B cell (primary cell): ENCODE measurements around the gene EIF4A3. TPM values are rescaled to one million over a fixed set of nuclear protein-coding genes. Genes with fewer than 3 reads are reported as not detected.

ENCODE experiments used
- ATAC-seq: fragments of 200-7000 bp; cut with Tn5 transposase; one replicate; pipeline ENCODE4 v1.10.0; 2021; ENCODE audit warnings: low read depth, mild to moderate bottlenecking, moderate number of reproducible peaks, moderate library complexity
- CTCF ChIA-PET: fragments of 350-600 bp; sonication (Branson Sonifier 250); formaldehyde crosslinking; loops from one replicate; lab custom pipeline; 2021; ENCODE audit warnings: antibody characterized with exemption, inconsistent platforms; lab: Charles Lee
- POLR2A ChIA-PET: fragments of 350-600 bp; sonication (Branson Sonifier 250); formaldehyde crosslinking; loops from one replicate; lab custom pipeline; 2021; ENCODE audit warnings: antibody characterized with exemption; lab: Charles Lee
- DNase-seq: peaks from one replicate; pipeline ENCODE4 v3.0.0; 2013
- H2AFZ ChIP-seq: 2 replicates; pipeline ENCODE4 v1.6.1; 2012; ENCODE audit warnings: mild to moderate bottlenecking, low read depth, low read length; ENCODE audit not compliant: insufficient read depth, poor library complexity, severe bottlenecking
- H3K27ac ChIP-seq, 2 donors: 1 replicate in 1 of 2; 2 replicates in 1 of 2; pipeline ENCODE4 v1.5.1; 2012 to 2013; ENCODE audit warnings: low read length in 2 of 2, mild to moderate bottlenecking in 2 of 2, moderate library complexity in 1 of 2
- H3K27me3 ChIP-seq, 4 experiments: fragments of 200-600 bp in 1 of 4; sonication (generic) in 1 of 4; replicated peaks in 1 of 4; 1 replicate in 2 of 4; 2 replicates in 2 of 4; pipeline versions ENCODE4 v1.6.1 to v1.7.0; 2013 to 2016; ENCODE audit warnings: low read length in 3 of 4, mild to moderate bottlenecking in 2 of 4, mixed read lengths in 1 of 4, moderate library complexity in 1 of 4; ENCODE audit not compliant: insufficient read depth in 4 of 4, control insufficient read depth in 3 of 4; ENCODE audit errors: control extremely low read depth in 1 of 4
- H3K36me3 ChIP-seq, 2 experiments: replicated peaks in 1 of 2; 1 replicate in 1 of 2; 2 replicates in 1 of 2; pipeline versions ENCODE4 v1.6.1 to v1.7.1; 2013; ENCODE audit warnings: low read length in 1 of 2; ENCODE audit not compliant: insufficient read depth in 2 of 2, control insufficient read depth in 1 of 2; ENCODE audit errors: control extremely low read depth in 1 of 2, extremely low read depth in 1 of 2
- H3K4me1 ChIP-seq, 2 donors: fragments of 200-600 bp in 1 of 2; sonication (generic) in 1 of 2; 1 replicate in 1 of 2; 2 replicates in 1 of 2; pipeline versions ENCODE4 v1.5.1 to v1.6.1; 2013 to 2017; ENCODE audit warnings: low read length in 2 of 2; ENCODE audit not compliant: control insufficient read depth in 2 of 2, insufficient read depth in 2 of 2
- H3K4me2 ChIP-seq: replicated peaks from 2 replicates; pipeline ENCODE3; 2012; ENCODE audit warnings: mild to moderate bottlenecking, low read depth, low read length; ENCODE audit not compliant: poor library complexity, severe bottlenecking
- H3K4me3 ChIP-seq, 5 experiments: fragments of 200-600 bp in 1 of 5; sonication (generic) in 1 of 5; 1 replicate in 3 of 5; 2 replicates in 2 of 5; pipeline versions ENCODE4 v1.5.1 to v1.7.0; 2011 to 2016; ENCODE audit warnings: low read length in 4 of 5, mild to moderate bottlenecking in 4 of 5, low read depth in 2 of 5, control low read depth in 1 of 5, moderate library complexity in 1 of 5; ENCODE audit not compliant: insufficient read depth in 1 of 5; ENCODE audit errors: control extremely low read depth in 1 of 5, extremely low read depth in 1 of 5
- H3K79me2 ChIP-seq: fragments of 200-600 bp; sonication (generic); one replicate; pipeline ENCODE4 v1.6.0; 2016; ENCODE audit warnings: low read length; ENCODE audit not compliant: control insufficient read depth, insufficient read depth
- H3K9ac ChIP-seq: fragments of 200-600 bp; sonication (generic); 2 replicates; pipeline ENCODE4 v1.6.1; 2017; ENCODE audit warnings: mild to moderate bottlenecking, low read length, moderate library complexity
- H3K9me3 ChIP-seq, 3 donors: one replicate each; pipeline versions ENCODE4 v1.6.1 to v1.7.1; 2013; ENCODE audit warnings: low read length in 2 of 3; ENCODE audit not compliant: control insufficient read depth in 2 of 3, insufficient read depth in 1 of 3; ENCODE audit errors: control extremely low read depth in 1 of 3
- H4K20me1 ChIP-seq: 2 replicates; pipeline ENCODE4 v1.6.0; 2012; ENCODE audit warnings: mild to moderate bottlenecking, low read length; ENCODE audit not compliant: insufficient read depth, control insufficient read depth, poor library complexity, severe bottlenecking
- H3K27ac Mint-ChIP-seq: one replicate; pipeline ENCODE4 v1.8.0; 2021; ENCODE audit warnings: mixed read lengths
- H3K27me3 Mint-ChIP-seq: one replicate; pipeline ENCODE4 v1.8.0; 2021; ENCODE audit warnings: mixed read lengths
- H3K4me1 Mint-ChIP-seq: one replicate; pipeline ENCODE4 v1.8.0; 2021; ENCODE audit warnings: mixed read lengths
- H3K4me3 Mint-ChIP-seq: one replicate; pipeline ENCODE4 v1.8.0; 2021; ENCODE audit warnings: mixed read lengths
- H3K9me3 Mint-ChIP-seq: one replicate; pipeline ENCODE4 v1.8.0; 2022; ENCODE audit warnings: mixed read lengths; ENCODE audit not compliant: insufficient read depth
- EZH2 ChIP-seq: IDR thresholded peaks from 2 replicates; pipeline ENCODE4 v1.6.1; 2012; ENCODE audit warnings: borderline replicate concordance, low read depth, mild to moderate bottlenecking, moderate library complexity, low read length; ENCODE audit not compliant: insufficient read depth, poor library complexity, severe bottlenecking
- WGBS: methylation state at CpG from one replicate; pipeline ENCODE4 v1.1.5; 2013; ENCODE audit warnings: missing lambda C conversion rate; ENCODE audit not compliant: insufficient coverage; 5-methylcytosine and 5-hydroxymethylcytosine counted together
- intact Hi-C: fragments of 100-400 bp; cut with micrococcal nuclease; formaldehyde crosslinking; loops from one replicate; pipeline ENCODE4 v1.10.0; 2022
- polyA plus RNA-seq: library from polyadenylated mRNA; depleted of rRNA; stranded (reverse); fragments of >200 nt; gene quantifications from 2 replicates; pipeline ENCODE4 v1.2.3, GENCODE V29; 2012
- total RNA-seq, 2 donors: library from RNA; stranded (reverse); fragments of 120-200 nt in 1 of 2; gene quantifications; 1 replicate in 1 of 2; 2 replicates in 1 of 2; pipeline versions ENCODE4 v1.2.3 to v1.2.4, GENCODE V29; 2013 to 2022
- TF ChIP-seq, protein P1 (sequence below): fragments of 200-600 bp; IDR thresholded peaks from one replicate; pipeline ENCODE4 v1.8.0; 2022; ENCODE audit warnings: antibody characterized with exemption, mild to moderate bottlenecking

The EIF4A3 gene
- total and polyA plus RNA-seq, 2 donors (not counting 1 experiment from before 2014, with no cell fraction given), result 86.0 to 137 TPM

DNA sequence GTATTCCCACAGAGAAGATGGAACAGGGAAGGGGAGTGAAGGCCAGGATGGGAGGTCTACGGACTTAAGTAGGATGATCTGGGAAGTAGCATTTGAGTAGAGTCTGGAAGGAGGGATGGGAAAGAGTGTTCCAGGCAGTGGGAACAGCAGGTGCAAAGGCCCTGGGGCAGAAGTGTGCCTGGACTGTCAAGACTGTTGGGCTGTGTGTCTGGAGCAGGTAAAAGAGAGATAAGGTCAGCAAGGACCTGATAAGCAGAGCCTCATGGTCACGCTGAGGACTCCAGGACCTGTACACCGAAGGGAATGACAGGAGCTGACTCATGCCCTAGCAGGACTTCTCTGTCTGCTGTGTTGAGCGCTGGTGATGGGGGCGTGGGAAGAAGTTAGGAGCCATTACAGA is 22.2 kb upstream of the EIF4A3 start:
- TF ChIP-seq, protein P1, sequence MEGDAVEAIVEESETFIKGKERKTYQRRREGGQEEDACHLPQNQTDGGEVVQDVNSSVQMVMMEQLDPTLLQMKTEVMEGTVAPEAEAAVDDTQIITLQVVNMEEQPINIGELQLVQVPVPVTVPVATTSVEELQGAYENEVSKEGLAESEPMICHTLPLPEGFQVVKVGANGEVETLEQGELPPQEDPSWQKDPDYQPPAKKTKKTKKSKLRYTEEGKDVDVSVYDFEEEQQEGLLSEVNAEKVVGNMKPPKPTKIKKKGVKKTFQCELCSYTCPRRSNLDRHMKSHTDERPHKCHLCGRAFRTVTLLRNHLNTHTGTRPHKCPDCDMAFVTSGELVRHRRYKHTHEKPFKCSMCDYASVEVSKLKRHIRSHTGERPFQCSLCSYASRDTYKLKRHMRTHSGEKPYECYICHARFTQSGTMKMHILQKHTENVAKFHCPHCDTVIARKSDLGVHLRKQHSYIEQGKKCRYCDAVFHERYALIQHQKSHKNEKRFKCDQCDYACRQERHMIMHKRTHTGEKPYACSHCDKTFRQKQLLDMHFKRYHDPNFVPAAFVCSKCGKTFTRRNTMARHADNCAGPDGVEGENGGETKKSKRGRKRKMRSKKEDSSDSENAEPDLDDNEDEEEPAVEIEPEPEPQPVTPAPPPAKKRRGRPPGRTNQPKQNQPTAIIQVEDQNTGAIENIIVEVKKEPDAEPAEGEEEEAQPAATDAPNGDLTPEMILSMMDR, result no peak
- no peak for TF ChIP-seq EZH2
- H3K27me3 Mint-ChIP-seq, result peaks cover 11% of the 10 kb centered on the region
- Histone ChIP-seq H3K4me2 (no peak overlapping the region), H3K27ac (no peak overlapping the region), H4K20me1 (no peaks in the 10 kb centered on the region), H3K4me1 (no peaks in the 10 kb centered on the region), H3K79me2 (no peaks in the 10 kb centered on the region), H3K27me3 (peaks cover 0 to 9% (median 0%) of the 10 kb centered on the region in 4 experiments), H3K9me3 (peaks cover 0 to 3% (median 0%) of the 10 kb centered on the region in 3 donors), H3K4me3 (no peak overlapping the region), H3K36me3 (no peaks in the 10 kb centered on the region), H2AFZ (no peak overlapping the region), H3K9ac (no peak overlapping the region)
- no peak overlapping the region for H3K4me3 Mint-ChIP-seq
- no peak for DNase-seq
- no peak overlapping the region for H3K27ac Mint-ChIP-seq
- no peaks in the 10 kb centered on the region for H3K9me3 Mint-ChIP-seq
- no peak for ATAC-seq
- CTCF ChIA-PET, result no interaction called here
- WGBS, result 92% methylated on average over 1 of the region's 5 CpGs
- POLR2A ChIA-PET, result no interaction called here
- intact Hi-C loops, result no loop called here
- H3K4me1 Mint-ChIP-seq, result no peaks in the 10 kb centered on the region

DNA sequence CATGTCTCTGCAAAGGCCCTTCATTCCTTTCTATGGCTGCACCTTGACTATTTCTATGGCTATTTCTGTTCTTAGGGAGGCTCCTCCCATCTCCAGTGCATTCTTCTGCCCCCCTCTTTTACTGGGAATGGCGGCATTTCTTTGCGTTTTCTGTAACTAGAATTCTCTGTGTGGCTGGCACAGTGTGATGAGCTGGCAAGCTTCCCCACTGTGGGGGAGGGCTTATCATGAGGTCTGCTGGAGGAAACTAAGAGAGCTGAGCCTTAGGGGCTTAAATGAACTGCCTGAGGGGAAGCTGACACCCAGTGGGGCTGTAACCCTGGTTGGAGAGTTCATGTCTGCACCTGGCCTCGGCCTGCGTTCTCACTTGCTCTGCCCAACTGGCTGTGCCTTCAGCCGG is 21.4 kb upstream of the EIF4A3 start:
- peaks cover 0 to 3% (median 0%) of the 10 kb centered on the region in 3 donors for H3K9me3 ChIP-seq
- H3K36me3 ChIP-seq, result no peaks in the 10 kb centered on the region
- Mint-ChIP-seq H3K27ac (no peak overlapping the region), H3K4me1 (no peaks in the 10 kb centered on the region), H3K9me3 (no peaks in the 10 kb centered on the region), H3K27me3 (peaks cover 13% of the 10 kb centered on the region), H3K4me3 (no peak overlapping the region)
- no peaks in the 10 kb centered on the region for H3K4me1 ChIP-seq
- no peak overlapping the region for H2AFZ ChIP-seq
- intact Hi-C loops, result no loop called here
- no peaks in the 10 kb centered on the region for H3K79me2 ChIP-seq
- H3K27ac ChIP-seq, result no peak overlapping the region
- H3K9ac ChIP-seq, result no peak overlapping the region
- ChIA-PET CTCF (no interaction called here), POLR2A (no interaction called here)
- DNase-seq (no peak), ATAC-seq (no peak)
- no peak overlapping the region for H3K4me3 ChIP-seq
- H4K20me1 ChIP-seq, result no peaks in the 10 kb centered on the region
- H3K4me2 ChIP-seq, result no peak overlapping the region
- peaks cover 0 to 9% (median 0%) of the 10 kb centered on the region in 4 experiments for H3K27me3 ChIP-seq
- TF ChIP-seq, protein P1, result no peak
- TF ChIP-seq EZH2, result no peak
- 97% methylated on average over 3 of the region's 5 CpGs for WGBS
